ENCODE results near the gene RAB20. TPM values are rescaled to one million over a fixed set of nuclear protein-coding genes. Genes with fewer than 3 reads are reported as not detected.

Gene RAB20
- total RNA-seq, 1 donor from 2014 or later: 0.77 TPM

- no peak overlapping the region for H3K4me3 Mint-ChIP-seq
- no peaks in the 10 kb centered on the region for H3K36me3 Mint-ChIP-seq (ENCODE audit: low read depth)
- no peak for TF ChIP-seq CTCF (conservative IDR thresholded peaks at IDR 0.05)
- H3K27me3 Mint-ChIP-seq (ENCODE audit: low read depth): peaks cover 40% of the 10 kb centered on the region
- no peaks in the 10 kb centered on the region for H3K9me3 Mint-ChIP-seq
- no peak for DNase-seq (ENCODE audit: low read depth, low spot score)
- H3K27ac Mint-ChIP-seq (ENCODE audit: unreplicated experiment): no peak overlapping the region
- peaks cover 4% of the 10 kb centered on the region for H3K4me1 Mint-ChIP-seq
Measured at GRCh38 chr13:110566171-110566570, 4.6 kb upstream of the RAB20 start.

GRCh38 chr13:110565296-110565695, 3.8 kb upstream of the RAB20 start:
- DNase-seq (ENCODE audit: low read depth, low spot score): no peak
- peaks cover 49% of the 10 kb centered on the region for H3K27me3 Mint-ChIP-seq (ENCODE audit: low read depth)
- H3K4me1 Mint-ChIP-seq: peaks cover 9% of the 10 kb centered on the region
- no peak overlapping the region for H3K27ac Mint-ChIP-seq (ENCODE audit: unreplicated experiment)
- H3K9me3 Mint-ChIP-seq: no peaks in the 10 kb centered on the region
- no peaks in the 10 kb centered on the region for H3K36me3 Mint-ChIP-seq (ENCODE audit: low read depth)
- TF ChIP-seq CTCF (conservative IDR thresholded peaks at IDR 0.05): peak; percentile 36
- H3K4me3 Mint-ChIP-seq: no peak overlapping the region

GRCh38 chr13:110564472-110564985, 3.0 kb upstream of the RAB20 start:
- no peak for DNase-seq (ENCODE audit: low read depth, low spot score)
- Mint-ChIP-seq H3K36me3 (ENCODE audit: low read depth) (no peaks in the 10 kb centered on the region), H3K9me3 (no peaks in the 10 kb centered on the region), H3K27ac (ENCODE audit: unreplicated experiment) (no peak overlapping the region), H3K4me1 (peaks cover 9% of the 10 kb centered on the region), H3K27me3 (ENCODE audit: low read depth) (peaks cover 53% of the 10 kb centered on the region), H3K4me3 (peak overlapping the region; percentile 58)
- TF ChIP-seq CTCF (conservative IDR thresholded peaks at IDR 0.05): no peak

- peak overlapping the region; percentile 56 for H3K4me3 Mint-ChIP-seq
- H3K4me1 Mint-ChIP-seq: peaks cover 9% of the 10 kb centered on the region
- no peak overlapping the region for H3K27ac Mint-ChIP-seq (ENCODE audit: unreplicated experiment)
- H3K27me3 Mint-ChIP-seq (ENCODE audit: low read depth): peaks cover 62% of the 10 kb centered on the region
- H3K9me3 Mint-ChIP-seq: no peaks in the 10 kb centered on the region
- no peak for TF ChIP-seq CTCF (conservative IDR thresholded peaks at IDR 0.05)
- DNase-seq (ENCODE audit: low read depth, low spot score): no peak
- H3K36me3 Mint-ChIP-seq (ENCODE audit: low read depth): no peaks in the 10 kb centered on the region
Measured at GRCh38 chr13:110563463-110563774, 1.9 kb upstream of the RAB20 start.

- H3K4me1 Mint-ChIP-seq: peaks cover 9% of the 10 kb centered on the region
- peaks cover 62% of the 10 kb centered on the region for H3K27me3 Mint-ChIP-seq (ENCODE audit: low read depth)
- H3K27ac Mint-ChIP-seq (ENCODE audit: unreplicated experiment): no peak overlapping the region
- no peak for TF ChIP-seq CTCF (conservative IDR thresholded peaks at IDR 0.05)
- no peak for DNase-seq (ENCODE audit: low read depth, low spot score)
- no peaks in the 10 kb centered on the region for H3K36me3 Mint-ChIP-seq (ENCODE audit: low read depth)
- H3K9me3 Mint-ChIP-seq: no peaks in the 10 kb centered on the region
- H3K4me3 Mint-ChIP-seq: peak overlapping the region; percentile 56
Measured at GRCh38 chr13:110562696-110563462, 1.4 kb upstream of the RAB20 start.
